Astrocyte (in vitro differentiated cells and primary cell): ENCODE measurements around the gene CNOT6L. TPM values are rescaled to one million over a fixed set of nuclear protein-coding genes. Genes with fewer than 3 reads are reported as not detected.

Experiments used
- DNase-seq: peaks from one replicate; pipeline ENCODE4 v3.0.0-alpha.2; 2010; ENCODE audit warnings: low read depth
- FAIRE-seq: peaks from 2 replicates; lab custom pipeline; 2011; peaks lifted over from hg19 to GRCh38; lab: Jason Lieb, UNC
- H2AFZ ChIP-seq: 2 replicates; pipeline ENCODE4 v1.6.0; 2012; ENCODE audit warnings: low read depth, low read length, inconsistent platforms
- H3K27ac ChIP-seq: 2 replicates; pipeline ENCODE4 v1.5.1; 2011; ENCODE audit warnings: low read depth, low read length, inconsistent platforms
- H3K27me3 ChIP-seq: 2 replicates; pipeline ENCODE4 v1.6.0; 2011; ENCODE audit warnings: low read length, inconsistent platforms; ENCODE audit not compliant: insufficient read depth
- H3K36me3 ChIP-seq: 2 replicates; pipeline ENCODE4 v1.5.1; 2011; ENCODE audit warnings: low read length, inconsistent platforms; ENCODE audit not compliant: insufficient read depth
- H3K4me1 ChIP-seq: 2 replicates; pipeline ENCODE4 v1.5.1; 2011; ENCODE audit warnings: low read length, inconsistent platforms; ENCODE audit not compliant: insufficient read depth
- H3K4me2 ChIP-seq: 2 replicates; pipeline ENCODE4 v1.6.0; 2012; ENCODE audit warnings: low read length, inconsistent platforms
- H3K4me3 ChIP-seq: 2 replicates; pipeline ENCODE4 v1.5.1; 2011; ENCODE audit warnings: low read depth, mild to moderate bottlenecking, low read length, inconsistent platforms; ENCODE audit not compliant: insufficient read depth
- H3K79me2 ChIP-seq: 2 replicates; pipeline ENCODE4 v1.6.0; 2012; ENCODE audit warnings: mild to moderate bottlenecking, low read length, inconsistent platforms; ENCODE audit not compliant: insufficient read depth
- H3K9ac ChIP-seq: 2 replicates; pipeline ENCODE4 v1.6.0; 2012; ENCODE audit warnings: mild to moderate bottlenecking, low read length, inconsistent platforms
- H3K9me3 ChIP-seq: 2 replicates; pipeline ENCODE4 v1.5.1; 2012; ENCODE audit warnings: low read depth, mild to moderate bottlenecking, low read length, inconsistent platforms; ENCODE audit not compliant: insufficient read depth
- H4K20me1 ChIP-seq: 2 replicates; pipeline ENCODE4 v1.6.0; 2012; ENCODE audit warnings: low read length, inconsistent platforms; ENCODE audit not compliant: insufficient read depth
- H3K27ac Mint-ChIP-seq: one replicate; pipeline ENCODE4 v1.8.0; 2021; ENCODE audit warnings: mild to moderate bottlenecking, mixed read lengths; ENCODE audit not compliant: unreplicated experiment
- H3K27me3 Mint-ChIP-seq: one replicate; pipeline ENCODE4 v1.8.0; 2021; ENCODE audit warnings: low read depth, mixed read lengths; ENCODE audit not compliant: unreplicated experiment
- H3K36me3 Mint-ChIP-seq: one replicate; pipeline ENCODE4 v1.8.0; 2021; ENCODE audit warnings: low read depth, mixed read lengths; ENCODE audit not compliant: unreplicated experiment
- H3K4me1 Mint-ChIP-seq: one replicate; pipeline ENCODE4 v1.8.0; 2021; ENCODE audit warnings: low read depth, mixed read lengths; ENCODE audit not compliant: unreplicated experiment
- H3K4me3 Mint-ChIP-seq: one replicate; pipeline ENCODE4 v1.8.0; 2021; ENCODE audit warnings: mild to moderate bottlenecking, moderate library complexity, mixed read lengths; ENCODE audit not compliant: unreplicated experiment
- H3K9me3 Mint-ChIP-seq: one replicate; pipeline ENCODE4 v1.8.0; 2021; ENCODE audit warnings: mild to moderate bottlenecking, mixed read lengths; ENCODE audit not compliant: unreplicated experiment
- CTCF ChIP-seq: IDR thresholded peaks from 2 replicates; pipeline ENCODE4 v1.5.1; 2011; ENCODE audit warnings: low read depth, mild to moderate bottlenecking, inconsistent platforms, low read length, moderate library complexity; ENCODE audit not compliant: insufficient read depth
- EZH2 ChIP-seq: IDR thresholded peaks from 2 replicates; pipeline ENCODE4 v1.6.1; 2012; ENCODE audit warnings: mild to moderate bottlenecking, low read length, inconsistent platforms; ENCODE audit not compliant: insufficient read depth
- total RNA-seq: library from RNA; stranded (reverse); gene quantifications from 2 replicates; pipeline ENCODE4 v1.2.1, GENCODE V29; 2021

The CNOT6L gene
- total RNA-seq, 1 donor from 2014 or later: 34.0 TPM

DNA sequence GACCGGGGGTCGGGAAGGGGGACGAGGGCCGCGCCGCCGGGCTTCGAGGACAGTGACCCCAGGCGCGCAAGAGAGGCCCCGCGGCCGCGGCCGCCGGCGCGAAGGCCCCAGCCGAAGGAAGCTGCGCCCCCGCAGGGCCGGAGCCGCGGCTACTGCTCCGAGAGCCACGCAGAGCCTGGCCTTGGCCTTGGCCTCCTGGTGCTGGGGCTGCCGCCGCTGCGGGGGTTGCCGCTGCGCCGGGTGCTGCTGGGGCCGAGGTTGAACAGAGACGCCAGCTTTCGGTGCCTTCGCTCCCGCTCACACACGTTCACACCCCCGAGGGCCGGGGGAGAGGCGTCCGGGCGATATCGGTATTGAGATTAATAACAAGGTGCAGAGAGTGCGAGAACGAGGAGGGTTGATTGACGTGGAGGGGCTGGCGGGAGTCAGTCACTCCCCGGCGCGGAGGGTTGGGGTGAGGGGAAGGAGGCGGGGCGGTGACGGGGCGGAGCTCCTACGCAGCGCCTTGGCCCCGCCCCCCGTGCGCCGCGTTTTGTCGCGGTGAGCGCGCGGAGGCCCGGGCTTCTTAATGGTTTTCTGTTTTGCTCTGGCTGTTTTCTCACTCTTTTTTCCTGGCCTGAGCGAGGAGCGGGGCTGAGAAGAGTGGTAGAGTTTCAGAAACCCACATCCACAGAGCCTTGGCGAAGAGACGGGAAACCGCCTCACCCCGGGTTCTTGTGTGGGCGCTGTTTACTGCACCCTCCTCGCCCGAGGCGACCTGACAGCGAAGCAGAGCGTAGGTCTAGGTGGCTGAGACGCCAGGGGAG lies 878 bp upstream of the CNOT6L start:
- H3K4me3 ChIP-seq: peak overlapping the region; percentile 83
- H3K9ac ChIP-seq: peak overlapping the region; percentile 91
- peak overlapping the region; percentile 92 for H3K27ac Mint-ChIP-seq
- peaks cover 7% of the 10 kb centered on the region for H4K20me1 ChIP-seq
- H3K9me3 Mint-ChIP-seq: no peaks in the 10 kb centered on the region
- peaks cover 35% of the 10 kb centered on the region for H3K79me2 ChIP-seq
- peaks cover 9% of the 10 kb centered on the region for H3K4me1 Mint-ChIP-seq
- no peaks in the 10 kb centered on the region for H3K27me3 ChIP-seq
- peak overlapping the region; percentile 92 for H3K4me3 Mint-ChIP-seq
- peak overlapping the region; percentile 88 for H3K4me2 ChIP-seq
- H2AFZ ChIP-seq: peak overlapping the region; percentile 97
- H3K27ac ChIP-seq: peak overlapping the region; percentile 90
- no peaks in the 10 kb centered on the region for H3K36me3 ChIP-seq
- no peaks in the 10 kb centered on the region for H3K27me3 Mint-ChIP-seq
- DNase-seq (peak; percentile 60), FAIRE-seq (no peak)
- TF ChIP-seq EZH2: no peak
- no peak for TF ChIP-seq CTCF
- H3K36me3 Mint-ChIP-seq: no peaks in the 10 kb centered on the region
- H3K4me1 ChIP-seq: peaks cover 16% of the 10 kb centered on the region
- no peaks in the 10 kb centered on the region for H3K9me3 ChIP-seq

- H3K27me3 Mint-ChIP-seq: no peaks in the 10 kb centered on the region
- Histone ChIP-seq H3K4me2 (peak overlapping the region; percentile 90), H3K79me2 (peaks cover 41% of the 10 kb centered on the region), H3K27ac (peak overlapping the region; percentile 90), H3K9ac (peak overlapping the region; percentile 94), H3K4me1 (peaks cover 16% of the 10 kb centered on the region), H2AFZ (peak overlapping the region; percentile 97), H3K4me3 (peak overlapping the region; percentile 92), H3K36me3 (no peaks in the 10 kb centered on the region), H3K9me3 (no peaks in the 10 kb centered on the region), H4K20me1 (peaks cover 7% of the 10 kb centered on the region), H3K27me3 (no peaks in the 10 kb centered on the region)
- FAIRE-seq (no peak), DNase-seq (no peak)
- peaks cover 9% of the 10 kb centered on the region for H3K4me1 Mint-ChIP-seq
- peak overlapping the region; percentile 100 for H3K4me3 Mint-ChIP-seq
- peak overlapping the region; percentile 95 for H3K27ac Mint-ChIP-seq
- no peaks in the 10 kb centered on the region for H3K9me3 Mint-ChIP-seq
- no peak for TF ChIP-seq EZH2
- TF ChIP-seq CTCF: no peak
- H3K36me3 Mint-ChIP-seq: no peaks in the 10 kb centered on the region
Observed at GRCh38 chr4:77819404-77819842, 255 bp upstream of the CNOT6L start.

DNA sequence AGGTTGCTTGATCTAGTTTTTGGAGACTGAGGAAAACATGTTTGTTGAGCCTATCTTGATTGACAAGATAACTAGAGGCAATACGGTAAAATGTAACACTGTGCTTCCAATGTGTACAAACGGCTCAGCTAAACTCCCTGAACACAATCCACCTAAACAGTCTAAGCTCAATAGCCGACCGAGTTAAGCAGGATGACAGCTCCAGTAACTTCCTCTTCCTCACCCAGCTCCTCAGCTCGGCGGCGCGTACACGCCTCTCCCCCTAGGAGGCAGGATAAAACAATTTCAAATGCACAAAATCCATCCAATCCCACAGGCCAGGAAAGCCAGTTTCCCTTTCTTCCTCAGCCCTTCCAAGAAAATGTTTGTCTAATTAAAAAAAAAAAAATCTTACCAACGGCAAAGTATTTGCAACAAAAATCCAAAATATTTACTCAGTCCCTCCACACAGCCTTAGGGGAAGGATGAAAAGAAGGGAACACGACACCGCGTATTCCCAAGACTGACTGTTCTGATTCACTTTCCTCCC lies 1.0 kb downstream of the CNOT6L start:
- Mint-ChIP-seq H3K4me1 (peaks cover 9% of the 10 kb centered on the region), H3K9me3 (no peaks in the 10 kb centered on the region), H3K4me3 (peak overlapping the region; percentile 89), H3K27ac (peak overlapping the region; percentile 79), H3K27me3 (no peaks in the 10 kb centered on the region), H3K36me3 (no peaks in the 10 kb centered on the region)
- peak overlapping the region; percentile 93 for H2AFZ ChIP-seq
- H3K9ac ChIP-seq: peak overlapping the region; percentile 94
- peak overlapping the region; percentile 90 for H3K4me2 ChIP-seq
- FAIRE-seq: no peak
- H3K9me3 ChIP-seq: no peaks in the 10 kb centered on the region
- peaks cover 16% of the 10 kb centered on the region for H3K4me1 ChIP-seq
- no peaks in the 10 kb centered on the region for H3K27me3 ChIP-seq
- peaks cover 54% of the 10 kb centered on the region for H3K79me2 ChIP-seq
- TF ChIP-seq CTCF (peak; percentile 41), EZH2 (no peak)
- peak overlapping the region; percentile 92 for H3K4me3 ChIP-seq
- peak overlapping the region; percentile 85 for H3K27ac ChIP-seq
- no peaks in the 10 kb centered on the region for H3K36me3 ChIP-seq
- peaks cover 12% of the 10 kb centered on the region for H4K20me1 ChIP-seq
- peak; percentile 71 for DNase-seq
